Calu3 (cell line): ENCODE results near the gene MYRIP. TPM values are rescaled to one million over a fixed set of nuclear protein-coding genes. Genes with fewer than 3 reads are reported as not detected.

Experiments
- BruUV-seq: library from RNA; stranded (reverse); fragments of 400-500 nt; replicated peaks from 2 replicates; lab custom pipeline; 2021; lab: Mats Ljungman, UMichigan
- CTCF ChIA-PET: fragments of 300-600 bp; sonication (Branson Sonifier 250); formaldehyde crosslinking; loops from one replicate; lab custom pipeline; 2022; ENCODE audit warnings: antibody characterized with exemption; lab: Charles Lee
- DNase-seq: peaks from one replicate; pipeline ENCODE4 v3.0.0; 2022
- H3K27ac Mint-ChIP-seq: one replicate; pipeline ENCODE4 v1.8.0; 2022; ENCODE audit warnings: mixed read lengths; ENCODE audit not compliant: unreplicated experiment
- H3K27me3 Mint-ChIP-seq: one replicate; pipeline ENCODE4 v1.8.0; 2022; ENCODE audit warnings: mixed read lengths; ENCODE audit not compliant: unreplicated experiment
- H3K36me3 Mint-ChIP-seq: one replicate; pipeline ENCODE4 v1.8.0; 2022; ENCODE audit warnings: mild to moderate bottlenecking, moderate library complexity, mixed read lengths; ENCODE audit not compliant: insufficient read depth, unreplicated experiment
- H3K4me1 Mint-ChIP-seq: one replicate; pipeline ENCODE4 v1.8.0; 2022; ENCODE audit warnings: mild to moderate bottlenecking, low read depth, mixed read lengths; ENCODE audit not compliant: unreplicated experiment
- H3K4me3 Mint-ChIP-seq: one replicate; pipeline ENCODE4 v1.8.0; 2022; ENCODE audit warnings: mild to moderate bottlenecking, low read depth, moderate library complexity, mixed read lengths; ENCODE audit not compliant: unreplicated experiment
- H3K9me3 Mint-ChIP-seq: one replicate; pipeline ENCODE4 v1.8.0; 2022; ENCODE audit warnings: low read depth, mixed read lengths; ENCODE audit not compliant: unreplicated experiment
- CTCF ChIP-seq: fragments of 200-600 bp; IDR thresholded peaks from one replicate; pipeline ENCODE4 v1.8.0; 2022; ENCODE audit warnings: antibody characterized with exemption; ENCODE audit not compliant: unreplicated experiment
- intact Hi-C: fragments of 100-400 bp; cut with micrococcal nuclease; formaldehyde crosslinking; loops from one replicate; pipeline ENCODE4 v1.10.0; 2022; ENCODE audit not compliant: unreplicated experiment
- total RNA-seq: library from RNA; stranded (reverse); gene quantifications from 2 replicates; pipeline ENCODE4 v1.2.3, GENCODE V29; 2022

Gene MYRIP
- total RNA-seq, 1 experiment from 2014 or later = 5.6 TPM

- CTCF ChIA-PET = no interaction called here
- intact Hi-C loops = no loop called here
- H3K27me3 Mint-ChIP-seq = no peaks in the 10 kb centered on the region
Observed at GRCh38 chr3:39900462-39901002, 91.1 kb downstream of the MYRIP start.

GRCh38 chr3:39903253-39903652 lies 93.8 kb downstream of the MYRIP start:
- peaks cover 7% of the 10 kb centered on the region for H3K4me1 Mint-ChIP-seq
- H3K9me3 Mint-ChIP-seq = no peaks in the 10 kb centered on the region
- H3K27me3 Mint-ChIP-seq = no peaks in the 10 kb centered on the region
- no peak overlapping the region for H3K4me3 Mint-ChIP-seq
- CTCF ChIA-PET = no interaction called here
- BruUV-seq = no TSS peak
- TF ChIP-seq CTCF = no peak
- no peak for DNase-seq
- no peak overlapping the region for H3K27ac Mint-ChIP-seq
- no peaks in the 10 kb centered on the region for H3K36me3 Mint-ChIP-seq
- intact Hi-C loops = no loop called here

More at GRCh38 chr3:39900462-39901002, 91.1 kb downstream of the MYRIP start:
- no TSS peak for BruUV-seq
- H3K9me3 Mint-ChIP-seq = no peaks in the 10 kb centered on the region
- H3K4me3 Mint-ChIP-seq = no peak overlapping the region
- no peak for DNase-seq
- H3K36me3 Mint-ChIP-seq = no peaks in the 10 kb centered on the region
- H3K4me1 Mint-ChIP-seq = no peaks in the 10 kb centered on the region
- no peak overlapping the region for H3K27ac Mint-ChIP-seq
- no peak for TF ChIP-seq CTCF

- BruUV-seq = no TSS peak
- no peak overlapping the region for H3K4me3 Mint-ChIP-seq
- no peak for DNase-seq
- CTCF ChIA-PET = no interaction called here
- no peak for TF ChIP-seq CTCF
- no peaks in the 10 kb centered on the region for H3K27me3 Mint-ChIP-seq
- H3K36me3 Mint-ChIP-seq = no peaks in the 10 kb centered on the region
- peaks cover 32% of the 10 kb centered on the region for H3K4me1 Mint-ChIP-seq
- intact Hi-C loops = no loop called here
- H3K9me3 Mint-ChIP-seq = no peaks in the 10 kb centered on the region
- H3K27ac Mint-ChIP-seq = no peak overlapping the region
Observed at GRCh38 chr3:39905788-39906187, 96.4 kb downstream of the MYRIP start.

DNA sequence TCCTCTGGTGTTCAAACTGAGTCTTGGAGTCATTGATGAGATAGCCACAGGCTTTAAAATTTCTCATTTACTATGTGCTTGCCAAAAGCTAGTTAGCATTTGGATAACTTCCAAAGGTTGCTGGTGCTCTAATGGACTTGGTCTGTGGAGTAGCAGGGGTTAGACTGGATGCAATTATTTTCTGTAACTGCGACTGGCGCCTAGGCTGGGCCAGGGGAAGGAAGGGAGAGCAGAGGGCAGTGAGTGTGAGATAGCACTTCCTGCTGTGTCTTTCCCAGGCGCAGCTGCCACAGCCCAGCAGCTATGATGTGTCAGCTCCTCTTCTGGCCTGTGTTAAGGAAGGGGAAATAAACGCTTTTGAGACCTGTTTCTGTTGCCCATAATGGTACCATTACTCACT lies 98.6 kb downstream of the MYRIP start:
- H3K36me3 Mint-ChIP-seq = no peaks in the 10 kb centered on the region

More for the DNA sequence above, 98.6 kb downstream of the MYRIP start:
- Mint-ChIP-seq H3K9me3 (no peaks in the 10 kb centered on the region), H3K4me3 (no peak overlapping the region), H3K27ac (no peak overlapping the region), H3K27me3 (no peaks in the 10 kb centered on the region), H3K4me1 (peaks cover 48% of the 10 kb centered on the region)
- no peak for TF ChIP-seq CTCF
- intact Hi-C loops = no loop called here
- CTCF ChIA-PET = no interaction called here
- peak; percentile 4 for DNase-seq
- BruUV-seq = no TSS peak
